Endodermal cell (in vitro differentiated cells): Measurements from ENCODE around the gene DTNB. TPM values are rescaled to one million over a fixed set of nuclear protein-coding genes. Genes with fewer than 3 reads are reported as not detected.

Experiments used
- DNase-seq: peaks from one replicate; pipeline ENCODE4 v3.0.0-alpha.2; 2017
- H3K27ac ChIP-seq: 2 replicates; pipeline ENCODE4 v1.5.1; 2013; ENCODE audit warnings: mild to moderate bottlenecking, low read depth, low read length, moderate library complexity
- H3K27me3 ChIP-seq: 2 replicates; pipeline ENCODE4 v1.6.1; 2013; ENCODE audit warnings: mild to moderate bottlenecking, low read length, moderate library complexity; ENCODE audit not compliant: insufficient read depth, control insufficient read depth, poor library complexity, severe bottlenecking
- H3K36me3 ChIP-seq: 2 replicates; pipeline ENCODE4 v1.7.0; 2013; ENCODE audit warnings: mild to moderate bottlenecking, low read length, moderate library complexity; ENCODE audit not compliant: control insufficient read depth, insufficient read depth
- H3K4me1 ChIP-seq: one replicate; pipeline ENCODE4 v1.7.0; 2013; ENCODE audit warnings: low read length; ENCODE audit not compliant: control insufficient read depth, insufficient read depth
- H3K4me3 ChIP-seq: 2 replicates; pipeline ENCODE4 v1.5.1; 2013; ENCODE audit warnings: mild to moderate bottlenecking, low read length, moderate library complexity
- H3K9ac ChIP-seq: 2 replicates; pipeline ENCODE4 v1.6.1; 2013; ENCODE audit warnings: mild to moderate bottlenecking, low read length, moderate library complexity; ENCODE audit not compliant: poor library complexity, severe bottlenecking; ENCODE audit errors: extremely low read depth
- H3K9me3 ChIP-seq: 2 replicates; pipeline ENCODE4 v1.6.1; 2013; ENCODE audit warnings: mild to moderate bottlenecking, low read length, moderate library complexity; ENCODE audit not compliant: control insufficient read depth
- H3K27ac Mint-ChIP-seq: 2 replicates; pipeline ENCODE4 v1.8.0; 2020; ENCODE audit warnings: mixed read lengths
- H3K27me3 Mint-ChIP-seq: 2 replicates; pipeline ENCODE4 v1.8.0; 2021; ENCODE audit warnings: mild to moderate bottlenecking, mixed read lengths; ENCODE audit not compliant: insufficient read depth
- H3K36me3 Mint-ChIP-seq: 2 replicates; pipeline ENCODE4 v1.8.0; 2020; ENCODE audit warnings: low read depth, mixed read lengths
- H3K4me1 Mint-ChIP-seq: 2 replicates; pipeline ENCODE4 v1.8.0; 2020; ENCODE audit warnings: mixed read lengths
- H3K4me3 Mint-ChIP-seq: 2 replicates; pipeline ENCODE4 v1.8.0; 2020; ENCODE audit warnings: mild to moderate bottlenecking, moderate library complexity, mixed read lengths
- H3K9me3 Mint-ChIP-seq: 2 replicates; pipeline ENCODE4 v1.8.0; 2020; ENCODE audit warnings: mild to moderate bottlenecking, mixed read lengths
- CTCF ChIP-seq: fragments of 200-600 bp; sonication (generic); conservative IDR thresholded peaks from 2 replicates; pipeline ENCODE4 v1.5.0; 2021; ENCODE audit warnings: antibody characterized with exemption, mild to moderate bottlenecking
- WGBS, 2 experiments: methylation state at CpG; one replicate each; pipeline versions ENCODE4 v1.1.5 to v1.1.7; 2013; ENCODE audit warnings: missing lambda C conversion rate in 2 of 2, mixed read lengths in 1 of 2; ENCODE audit not compliant: insufficient coverage in 1 of 2, insufficient read length in 1 of 2; 5-methylcytosine and 5-hydroxymethylcytosine counted together
- total RNA-seq, 2 donors: library from RNA; stranded (reverse); fragmentation: NEBNext Ultra II Directional in 1 of 2; extraction: Animal tissue kit (Norgen Biotek cat#: 25700) in 1 of 2; gene quantifications; 2 replicates in 1 of 2; 3 replicates in 1 of 2; pipeline ENCODE4 v1.2.1, GENCODE V29; 2021

The DTNB gene
- total RNA-seq, 2 donors from 2014 or later = 38.8 to 48.7 TPM

- no peak for DNase-seq
- H3K4me3 Mint-ChIP-seq = no peak overlapping the region
- Histone ChIP-seq H3K4me1 (peaks cover 9% of the 10 kb centered on the region), H3K27me3 (no peaks in the 10 kb centered on the region), H3K9me3 (no peaks in the 10 kb centered on the region), H3K36me3 (peaks cover 5% of the 10 kb centered on the region), H3K9ac (no peak overlapping the region), H3K27ac (no peak overlapping the region), H3K4me3 (no peak overlapping the region)
- peaks cover 46% of the 10 kb centered on the region for H3K4me1 Mint-ChIP-seq
- peaks cover 23% of the 10 kb centered on the region for H3K36me3 Mint-ChIP-seq
- no peaks in the 10 kb centered on the region for H3K9me3 Mint-ChIP-seq
- no peaks in the 10 kb centered on the region for H3K27me3 Mint-ChIP-seq
- 88 to 89% methylated on average over 2 of the region's 2 CpGs for WGBS, 2 experiments
- peak overlapping the region; percentile 29 for H3K27ac Mint-ChIP-seq
- TF ChIP-seq CTCF = no peak
Observed at GRCh38 chr2:25618676-25619075, 54.7 kb downstream of the DTNB start.

GRCh38 chr2:25617948-25618646, 55.3 kb downstream of the DTNB start:
- no peak for TF ChIP-seq CTCF
- no peak overlapping the region for H3K4me3 ChIP-seq
- H3K27ac ChIP-seq = no peak overlapping the region
- DNase-seq = no peak
- Mint-ChIP-seq H3K4me1 (peaks cover 46% of the 10 kb centered on the region), H3K36me3 (peaks cover 19% of the 10 kb centered on the region), H3K27me3 (no peaks in the 10 kb centered on the region), H3K9me3 (no peaks in the 10 kb centered on the region), H3K4me3 (no peak overlapping the region), H3K27ac (peak overlapping the region; percentile 57)
- H3K9me3 ChIP-seq = no peaks in the 10 kb centered on the region
- peaks cover 9% of the 10 kb centered on the region for H3K4me1 ChIP-seq
- WGBS, 2 experiments = 87% methylated on average over 4 to 7 of the region's 7 CpGs
- H3K27me3 ChIP-seq = no peaks in the 10 kb centered on the region
- no peaks in the 10 kb centered on the region for H3K36me3 ChIP-seq
- no peak overlapping the region for H3K9ac ChIP-seq

- peak overlapping the region; percentile 93 for H3K27ac Mint-ChIP-seq
Observed at GRCh38 chr2:25615920-25616319, 57.5 kb downstream of the DTNB start.

More at GRCh38 chr2:25615920-25616319, 57.5 kb downstream of the DTNB start:
- H3K9me3 Mint-ChIP-seq = no peaks in the 10 kb centered on the region
- H3K27me3 Mint-ChIP-seq = no peaks in the 10 kb centered on the region
- no peak for TF ChIP-seq CTCF
- no peak for DNase-seq
- peaks cover 13% of the 10 kb centered on the region for H3K36me3 Mint-ChIP-seq
- H3K9ac ChIP-seq = no peak overlapping the region
- no peak overlapping the region for H3K4me3 Mint-ChIP-seq
- H3K4me1 Mint-ChIP-seq = peaks cover 50% of the 10 kb centered on the region
- peak overlapping the region; percentile 20 for H3K4me3 ChIP-seq
- H3K27ac ChIP-seq = no peak overlapping the region
- no peaks in the 10 kb centered on the region for H3K36me3 ChIP-seq
- no peaks in the 10 kb centered on the region for H3K27me3 ChIP-seq
- no peaks in the 10 kb centered on the region for H3K9me3 ChIP-seq
- H3K4me1 ChIP-seq = peaks cover 9% of the 10 kb centered on the region
